Amygdala (tissue), 56 donors: ENCODE results near the gene METAP1.
"Not testable (repeated sequence)": the region's sequence is repeated elsewhere in the genome, so short reads cannot be mapped to it uniquely, and the experiment has no call there.

Experiments
- DNase-seq, 56 donors: peaks; one replicate each; lab custom pipeline; 2025; lab: John Stamatoyannopoulos, UW

Gene METAP1

GRCh38 chr4:98995183-98996055 is at the start of gene METAP1:
Gene METAP1, plus strand, starts transcription at chr4:98995721. Its CDS starts 33 bp downstream, at chr4:98995754.
- peak; percentile 54 to 98 (median 92) for DNase-seq

GRCh38 chr4:98946359-98946758 is 49.2 kb upstream of the METAP1 start:
- DNase-seq: no peak

GRCh38 chr4:98950925-98951324 is 44.6 kb upstream of the METAP1 start:
- no peak for DNase-seq

DNA sequence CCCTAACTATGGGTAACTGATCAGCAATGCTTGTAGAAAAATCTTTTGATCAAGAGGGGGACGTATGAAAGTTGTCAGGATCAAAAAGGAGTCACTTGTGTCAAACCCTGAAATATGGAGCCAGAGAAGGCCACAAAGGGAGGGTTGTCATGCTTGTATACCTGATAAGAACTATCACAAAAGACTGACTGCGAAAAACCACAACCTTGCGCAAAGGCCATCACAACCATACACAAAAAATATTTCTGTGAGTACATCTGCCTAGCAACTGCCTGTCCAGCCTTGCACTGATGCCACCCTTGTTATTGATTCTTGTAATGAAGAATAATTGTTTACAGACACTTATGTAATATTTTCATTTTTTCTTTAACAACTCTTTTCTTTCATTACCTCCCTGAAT is 43.8 kb upstream of the METAP1 start:
- no peak for DNase-seq

DNA sequence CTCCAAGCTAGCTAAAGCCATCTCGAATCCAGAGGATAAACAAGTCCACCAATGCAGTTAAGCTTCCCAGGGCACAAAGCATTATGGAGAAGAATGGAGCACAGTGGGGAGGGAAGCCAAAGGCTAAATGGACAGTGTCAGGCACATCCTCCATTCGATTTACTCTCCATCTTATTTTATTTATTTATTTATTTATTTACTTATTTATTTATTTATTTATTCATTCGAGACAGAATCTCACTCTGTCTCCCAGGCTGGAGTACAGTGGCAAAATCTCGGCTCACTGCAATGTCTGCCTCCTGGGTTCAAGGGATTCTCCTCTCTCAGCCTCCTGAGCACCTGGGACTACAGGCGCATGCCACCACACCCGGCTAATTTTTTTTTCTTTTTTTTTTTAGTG is 40.3 kb upstream of the METAP1 start:
- DNase-seq: no peak

- no peak for DNase-seq
Measured at GRCh38 chr4:98958065-98958464, 37.5 kb upstream of the METAP1 start.

- DNase-seq: no peak
Measured at GRCh38 chr4:98959411-98959810, 36.1 kb upstream of the METAP1 start.

- DNase-seq: no peak
Measured at GRCh38 chr4:98961770-98962169, 33.8 kb upstream of the METAP1 start.

GRCh38 chr4:98963538-98964433 is 31.7 kb upstream of the METAP1 start:
- peak in 28 of 56 donors; percentile 0 to 71 (median 24) for DNase-seq

- DNase-seq: no peak
Measured at GRCh38 chr4:98966926-98967325, 28.6 kb upstream of the METAP1 start.

GRCh38 chr4:98967786-98968329 is 27.7 kb upstream of the METAP1 start:
- DNase-seq: no peak

DNA sequence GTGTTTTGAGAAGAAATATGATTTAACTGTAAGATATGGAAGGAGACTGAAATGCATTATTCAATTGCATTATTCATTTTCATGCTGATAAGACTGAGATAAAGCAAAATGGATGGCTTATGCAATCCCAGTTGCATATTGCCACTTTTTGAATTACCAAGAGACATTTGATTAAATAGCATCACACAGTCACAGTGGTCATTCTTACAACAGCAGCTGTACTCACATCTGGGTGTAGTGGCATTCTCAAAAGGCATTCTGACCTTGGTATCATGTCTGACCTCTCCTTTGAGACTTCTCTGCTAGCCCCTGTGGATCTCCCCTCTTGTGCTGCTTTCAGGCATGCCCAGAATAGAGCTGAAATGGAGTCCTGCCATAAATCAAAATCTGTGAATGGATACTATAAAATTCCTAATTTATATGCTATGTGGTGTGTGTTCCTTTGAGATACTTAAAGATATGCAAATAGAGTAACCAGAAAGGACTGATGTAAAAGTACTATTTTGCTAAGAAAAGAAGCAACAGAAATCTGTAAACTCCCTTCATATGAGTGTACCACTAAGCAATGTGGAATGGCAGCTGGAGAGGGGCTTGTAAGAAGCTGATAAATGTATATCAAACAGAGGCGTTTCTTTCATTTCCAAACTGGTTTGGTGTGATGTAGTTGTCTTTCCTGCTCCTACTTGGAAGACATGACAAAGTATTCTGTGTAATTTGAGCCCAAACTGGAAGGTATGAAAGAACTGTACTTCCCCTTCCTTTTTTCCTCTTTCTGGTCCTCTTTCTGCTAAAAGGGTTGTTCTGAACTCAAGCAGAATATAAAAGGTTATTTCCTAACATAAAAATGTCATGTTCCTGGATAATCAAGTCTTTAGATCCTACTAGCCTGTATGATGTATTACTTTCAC is 25.4 kb upstream of the METAP1 start:
- DNase-seq: no peak

DNA sequence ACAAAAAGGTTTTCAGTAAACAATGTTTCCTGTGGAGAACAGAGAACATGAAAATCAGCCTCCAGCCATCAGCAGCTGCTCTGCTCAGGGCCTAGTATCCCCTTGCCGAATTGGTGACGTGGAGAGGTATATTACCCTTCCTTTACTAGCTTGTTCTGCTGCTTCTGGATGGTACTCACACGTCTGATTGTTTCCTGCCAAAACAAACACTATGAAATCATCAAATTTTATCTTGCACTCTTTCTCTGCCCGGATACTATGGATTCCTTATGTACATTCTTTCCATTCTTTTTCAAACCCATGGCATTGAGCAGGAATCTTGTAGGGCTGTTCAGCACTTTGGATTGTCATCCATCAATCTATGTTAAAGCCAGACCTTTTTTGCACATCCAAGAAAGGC is 18.8 kb upstream of the METAP1 start:
- no peak for DNase-seq

DNA sequence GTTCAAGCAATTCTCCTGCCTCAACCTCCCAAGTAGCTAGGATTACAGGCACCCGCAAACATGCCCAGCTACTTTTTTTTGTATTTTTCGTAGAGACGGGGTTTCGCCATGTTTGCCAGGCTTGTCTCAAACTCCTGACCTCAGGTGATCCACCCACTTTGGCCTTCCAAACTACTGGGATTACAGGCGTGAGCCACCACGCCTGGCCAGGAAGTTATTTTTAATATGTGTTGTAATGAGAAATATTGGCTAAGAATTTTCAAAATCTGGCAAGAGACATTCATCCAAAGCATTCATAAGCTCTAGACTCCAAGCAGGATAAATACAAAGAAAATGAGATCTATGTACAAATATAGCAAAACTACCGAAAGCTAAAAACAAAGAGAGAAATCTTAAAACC is 18.0 kb upstream of the METAP1 start:
- no peak for DNase-seq

- DNase-seq: no peak
Measured at GRCh38 chr4:98987720-98988119, 7.8 kb upstream of the METAP1 start.

- DNase-seq: not testable (repeated sequence)
Measured at GRCh38 chr4:98992835-98993234, 2.7 kb upstream of the METAP1 start.

DNA sequence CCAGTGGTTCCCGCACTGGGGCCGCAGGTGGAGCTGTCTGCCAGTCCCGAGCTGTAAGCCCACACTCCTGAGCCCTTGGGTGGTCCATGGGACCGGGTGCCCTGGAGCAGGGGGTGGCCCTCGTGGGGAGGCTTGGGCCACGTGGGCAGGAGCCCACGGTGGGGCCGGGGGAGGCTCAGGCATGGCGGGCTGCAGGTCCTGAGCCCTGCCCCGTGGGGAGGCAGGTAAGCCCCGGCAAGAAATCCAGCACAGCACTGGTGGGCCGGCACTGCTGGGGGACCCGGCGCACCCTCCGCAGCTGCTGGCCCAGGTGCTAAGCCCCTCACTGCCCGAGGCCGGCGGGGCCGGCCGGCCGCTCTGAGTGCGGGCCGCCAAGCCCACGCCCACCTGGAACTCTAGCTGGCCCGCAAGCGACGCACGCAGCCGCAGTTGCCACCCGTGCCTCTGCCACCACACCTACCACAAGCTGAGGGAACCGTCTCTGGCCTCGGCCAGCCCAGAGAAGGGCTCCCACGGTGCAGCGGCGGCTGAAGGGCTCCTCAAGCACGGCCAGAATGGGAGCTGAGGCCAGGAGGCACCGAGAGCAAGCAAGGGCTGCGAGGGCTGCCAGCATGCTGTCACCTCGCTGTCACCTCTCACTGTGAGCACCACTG is 2.0 kb upstream of the METAP1 start:
- DNase-seq: no peak

GRCh38 chr4:98994474-98995182 is 893 bp upstream of the METAP1 start:
- DNase-seq: no peak
